ENCODE data around the gene ALS2. TPM values are rescaled to one million over a fixed set of nuclear protein-coding genes. Genes with fewer than 3 reads are reported as not detected.

The ALS2 gene
- total RNA-seq, 1 donor from 2014 or later: 54.0 TPM

DNA sequence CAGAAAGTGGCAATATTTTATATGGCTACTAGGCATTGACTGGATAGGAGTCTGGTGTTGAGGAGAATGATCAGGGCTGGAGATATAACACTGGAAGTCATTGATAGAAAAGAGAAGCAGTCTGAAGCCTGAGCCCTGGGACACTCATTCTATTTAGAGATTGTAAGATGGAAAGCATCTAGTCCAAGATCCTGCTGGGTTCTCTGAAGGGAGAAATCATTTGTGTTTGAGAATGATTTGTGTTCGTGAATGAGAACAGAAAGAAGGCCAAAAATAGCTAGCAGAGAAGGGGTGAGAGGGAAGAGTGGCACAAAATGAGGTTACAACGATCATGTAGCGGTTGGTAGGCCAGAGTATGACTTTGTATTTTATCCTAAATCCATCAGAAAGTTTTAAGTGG lies 7.6 kb upstream of the ALS2 start:
- H3K9me3 Mint-ChIP-seq (ENCODE audit: unreplicated experiment): peaks cover 1% of the 10 kb centered on the region
- no peak overlapping the region for H2AFZ ChIP-seq (ENCODE audit: low read depth, low read length)
- no peaks in the 10 kb centered on the region for H4K20me1 ChIP-seq (ENCODE audit: insufficient read depth, low read length)
- no peak overlapping the region for H3K27ac Mint-ChIP-seq (ENCODE audit: unreplicated experiment)
- no peaks in the 10 kb centered on the region for H3K9me3 ChIP-seq (ENCODE audit: insufficient read depth, low read depth, low read length)
- no peak overlapping the region for H3K4me2 ChIP-seq (ENCODE audit: low read length)
- no peaks in the 10 kb centered on the region for H3K27me3 ChIP-seq (ENCODE audit: insufficient read depth, low read length)
- H3K4me3 Mint-ChIP-seq (ENCODE audit: unreplicated experiment): no peak overlapping the region
- TF ChIP-seq EZH2 (IDR thresholded peaks at IDR 0.05; ENCODE audit: insufficient read depth, low read length): no peak
- TF ChIP-seq, protein P1, sequence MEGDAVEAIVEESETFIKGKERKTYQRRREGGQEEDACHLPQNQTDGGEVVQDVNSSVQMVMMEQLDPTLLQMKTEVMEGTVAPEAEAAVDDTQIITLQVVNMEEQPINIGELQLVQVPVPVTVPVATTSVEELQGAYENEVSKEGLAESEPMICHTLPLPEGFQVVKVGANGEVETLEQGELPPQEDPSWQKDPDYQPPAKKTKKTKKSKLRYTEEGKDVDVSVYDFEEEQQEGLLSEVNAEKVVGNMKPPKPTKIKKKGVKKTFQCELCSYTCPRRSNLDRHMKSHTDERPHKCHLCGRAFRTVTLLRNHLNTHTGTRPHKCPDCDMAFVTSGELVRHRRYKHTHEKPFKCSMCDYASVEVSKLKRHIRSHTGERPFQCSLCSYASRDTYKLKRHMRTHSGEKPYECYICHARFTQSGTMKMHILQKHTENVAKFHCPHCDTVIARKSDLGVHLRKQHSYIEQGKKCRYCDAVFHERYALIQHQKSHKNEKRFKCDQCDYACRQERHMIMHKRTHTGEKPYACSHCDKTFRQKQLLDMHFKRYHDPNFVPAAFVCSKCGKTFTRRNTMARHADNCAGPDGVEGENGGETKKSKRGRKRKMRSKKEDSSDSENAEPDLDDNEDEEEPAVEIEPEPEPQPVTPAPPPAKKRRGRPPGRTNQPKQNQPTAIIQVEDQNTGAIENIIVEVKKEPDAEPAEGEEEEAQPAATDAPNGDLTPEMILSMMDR (IDR thresholded peaks at IDR 0.05; ENCODE audit: insufficient read depth, low read depth, low read length): no peak
- peaks cover 6% of the 10 kb centered on the region for H3K4me1 ChIP-seq (ENCODE audit: insufficient read depth, low read length)
- DNase-seq (ENCODE audit: low read depth): no peak
- H3K4me3 ChIP-seq (ENCODE audit: insufficient read depth, low read depth, low read length): no peak overlapping the region
- H3K27me3 Mint-ChIP-seq (ENCODE audit: low read depth, unreplicated experiment): no peaks in the 10 kb centered on the region
- H3K36me3 Mint-ChIP-seq (ENCODE audit: low read depth, unreplicated experiment): no peaks in the 10 kb centered on the region
- H3K27ac ChIP-seq (ENCODE audit: low read depth, low read length): no peak overlapping the region
- H3K4me1 Mint-ChIP-seq (ENCODE audit: low read depth, unreplicated experiment): peaks cover 4% of the 10 kb centered on the region
- no peak overlapping the region for H3K9ac ChIP-seq (ENCODE audit: low read length)
- no peak for FAIRE-seq
- no peaks in the 10 kb centered on the region for H3K36me3 ChIP-seq (ENCODE audit: insufficient read depth, low read length)
- H3K79me2 ChIP-seq (ENCODE audit: insufficient read depth, low read length): no peaks in the 10 kb centered on the region

DNA sequence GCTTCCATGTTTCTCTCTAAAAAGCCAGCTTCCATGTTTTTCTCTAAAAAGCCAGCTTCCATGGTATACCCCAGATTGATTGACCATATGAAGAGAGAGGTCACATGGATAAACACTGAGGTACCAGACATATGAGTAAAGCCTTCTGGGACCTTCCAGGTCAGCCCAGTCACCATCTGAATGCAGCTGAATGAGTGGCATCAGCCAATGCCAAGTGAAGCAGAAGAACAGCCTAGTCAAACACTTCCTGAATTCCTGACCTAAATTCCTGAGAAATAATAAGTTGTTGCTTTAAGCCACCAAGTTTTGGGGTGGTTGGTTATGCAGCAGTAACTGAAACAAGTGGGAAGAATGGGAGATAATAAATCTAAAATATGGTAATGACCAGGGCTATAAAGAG lies 5.7 kb upstream of the ALS2 start:
- TF ChIP-seq EZH2 (IDR thresholded peaks at IDR 0.05; ENCODE audit: insufficient read depth, low read length): no peak
- TF ChIP-seq, protein P1 (IDR thresholded peaks at IDR 0.05; ENCODE audit: insufficient read depth, low read depth, low read length): no peak

DNA sequence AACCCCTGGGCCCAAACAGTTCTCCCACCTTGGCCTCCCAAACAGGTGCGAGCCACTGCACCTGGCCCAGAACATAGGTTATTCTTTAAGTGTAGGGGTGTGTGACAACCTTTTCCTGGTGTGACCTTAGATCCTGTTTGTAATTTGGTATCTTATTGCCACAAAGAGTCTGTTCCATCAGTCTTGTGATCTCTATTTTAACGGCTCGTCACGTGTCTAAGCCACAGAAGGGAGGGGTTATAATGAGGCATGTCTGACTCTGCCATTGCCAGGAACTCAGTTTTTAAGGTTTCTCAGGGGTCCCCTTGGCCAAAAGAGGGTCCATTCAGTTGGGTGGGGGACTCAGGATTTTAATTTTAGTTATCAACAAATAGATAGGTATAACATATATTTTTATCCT lies 4.4 kb upstream of the ALS2 start:
- DNase-seq (ENCODE audit: low read depth) (no peak), FAIRE-seq (no peak)
- Histone ChIP-seq H3K4me3 (ENCODE audit: insufficient read depth, low read depth, low read length) (no peak overlapping the region), H3K4me1 (ENCODE audit: insufficient read depth, low read length) (peaks cover 8% of the 10 kb centered on the region), H3K27ac (ENCODE audit: low read depth, low read length) (no peak overlapping the region), H3K9me3 (ENCODE audit: insufficient read depth, low read depth, low read length) (no peaks in the 10 kb centered on the region), H3K79me2 (ENCODE audit: insufficient read depth, low read length) (peaks cover 6% of the 10 kb centered on the region), H2AFZ (ENCODE audit: low read depth, low read length) (no peak overlapping the region), H3K36me3 (ENCODE audit: insufficient read depth, low read length) (no peaks in the 10 kb centered on the region), H3K27me3 (ENCODE audit: insufficient read depth, low read length) (no peaks in the 10 kb centered on the region), H3K9ac (ENCODE audit: low read length) (no peak overlapping the region), H4K20me1 (ENCODE audit: insufficient read depth, low read length) (no peaks in the 10 kb centered on the region), H3K4me2 (ENCODE audit: low read length) (no peak overlapping the region)
- TF ChIP-seq EZH2 (IDR thresholded peaks at IDR 0.05; ENCODE audit: insufficient read depth, low read length): no peak
- TF ChIP-seq, protein P1 (IDR thresholded peaks at IDR 0.05; ENCODE audit: insufficient read depth, low read depth, low read length): no peak
- Mint-ChIP-seq H3K4me1 (ENCODE audit: low read depth, unreplicated experiment) (peaks cover 4% of the 10 kb centered on the region), H3K27ac (ENCODE audit: unreplicated experiment) (no peak overlapping the region), H3K36me3 (ENCODE audit: low read depth, unreplicated experiment) (no peaks in the 10 kb centered on the region), H3K27me3 (ENCODE audit: low read depth, unreplicated experiment) (peaks cover 3% of the 10 kb centered on the region), H3K4me3 (ENCODE audit: unreplicated experiment) (no peak overlapping the region), H3K9me3 (ENCODE audit: unreplicated experiment) (no peaks in the 10 kb centered on the region)

More for the DNA sequence above, 5.7 kb upstream of the ALS2 start:
- Histone ChIP-seq H4K20me1 (ENCODE audit: insufficient read depth, low read length) (no peaks in the 10 kb centered on the region), H2AFZ (ENCODE audit: low read depth, low read length) (no peak overlapping the region), H3K9ac (ENCODE audit: low read length) (no peak overlapping the region), H3K9me3 (ENCODE audit: insufficient read depth, low read depth, low read length) (no peaks in the 10 kb centered on the region), H3K4me1 (ENCODE audit: insufficient read depth, low read length) (peaks cover 6% of the 10 kb centered on the region), H3K27me3 (ENCODE audit: insufficient read depth, low read length) (no peaks in the 10 kb centered on the region), H3K4me3 (ENCODE audit: insufficient read depth, low read depth, low read length) (no peak overlapping the region), H3K4me2 (ENCODE audit: low read length) (no peak overlapping the region), H3K27ac (ENCODE audit: low read depth, low read length) (no peak overlapping the region), H3K79me2 (ENCODE audit: insufficient read depth, low read length) (no peaks in the 10 kb centered on the region), H3K36me3 (ENCODE audit: insufficient read depth, low read length) (no peaks in the 10 kb centered on the region)
- Mint-ChIP-seq H3K9me3 (ENCODE audit: unreplicated experiment) (peaks cover 1% of the 10 kb centered on the region), H3K27me3 (ENCODE audit: low read depth, unreplicated experiment) (peaks cover 3% of the 10 kb centered on the region), H3K4me3 (ENCODE audit: unreplicated experiment) (no peak overlapping the region), H3K4me1 (ENCODE audit: low read depth, unreplicated experiment) (peaks cover 4% of the 10 kb centered on the region), H3K27ac (ENCODE audit: unreplicated experiment) (no peak overlapping the region), H3K36me3 (ENCODE audit: low read depth, unreplicated experiment) (no peaks in the 10 kb centered on the region)
- DNase-seq (ENCODE audit: low read depth) (peak; percentile 62), FAIRE-seq (no peak)
